Hematopoietic multipotent progenitor cell treated with erythropoietin and hydrocortisone succinate and interleukin-3 and kit ligand, for 15 days (in vitro differentiated cells): ENCODE measurements around the gene ASCC2.

ENCODE experiments used
- DNase-seq: peaks from one replicate; pipeline ENCODE4 v3.0.0-alpha.2; 2015; ENCODE audit warnings: low spot score

The ASCC2 gene

DNA sequence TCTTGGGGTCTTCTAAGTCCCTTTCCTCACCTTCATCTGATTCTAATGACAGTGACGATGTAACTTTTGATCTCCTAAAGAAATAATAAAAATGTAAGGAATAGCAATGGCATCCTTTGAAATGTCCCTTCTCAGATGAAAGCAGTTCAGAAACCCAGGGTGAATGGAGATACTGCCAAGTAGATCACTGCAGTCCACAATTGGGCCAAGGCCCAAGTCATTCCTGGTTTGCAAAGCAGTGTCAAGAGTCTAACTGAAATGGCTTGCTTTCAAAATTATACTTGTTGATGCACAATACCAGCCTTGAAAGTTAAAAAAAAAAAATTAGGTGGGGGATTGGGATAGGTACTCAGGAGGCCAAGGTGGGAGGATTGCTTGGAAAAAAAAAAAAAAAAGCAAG, 20.4 kb downstream of the ASCC2 start:
- DNase-seq = no peak

DNA sequence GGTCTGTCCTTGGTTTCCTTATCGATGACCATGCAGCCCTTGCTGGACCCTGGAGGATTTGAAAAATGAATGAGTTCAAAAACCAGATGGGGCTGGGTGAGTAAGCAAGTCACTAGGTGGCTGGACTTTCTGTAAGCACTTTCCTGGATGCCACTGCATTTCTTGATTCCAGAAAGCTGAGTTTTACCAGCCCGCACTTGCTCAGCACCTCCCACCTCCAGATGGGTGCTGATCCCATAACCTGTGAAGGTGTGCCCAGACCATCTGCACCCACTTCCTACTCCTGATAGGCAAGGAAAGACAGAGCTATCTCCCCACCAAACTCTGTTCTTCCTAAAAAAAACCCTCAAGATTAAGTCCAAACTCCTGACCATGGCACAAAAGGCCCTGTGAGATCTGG, 21.1 kb downstream of the ASCC2 start:
- DNase-seq = no peak

DNA sequence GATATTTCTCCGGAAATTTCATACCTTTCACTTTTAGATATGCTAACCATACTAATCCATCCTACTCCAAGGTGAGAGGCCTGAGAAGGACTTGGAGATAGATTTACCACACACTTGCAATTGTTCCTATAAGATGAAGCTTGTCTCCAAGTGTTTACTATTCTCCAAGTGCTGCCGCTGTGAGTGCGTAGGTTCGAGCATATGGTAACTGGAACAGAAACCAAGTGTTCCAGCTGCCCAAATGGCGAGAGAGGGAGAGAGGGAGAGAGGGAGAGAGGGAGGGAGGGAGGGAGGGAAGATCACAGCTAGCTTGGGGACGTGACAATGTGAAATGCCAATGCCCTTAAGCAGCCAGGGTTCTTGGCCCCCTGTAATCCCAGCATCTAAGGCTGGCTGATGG, 21.5 kb downstream of the ASCC2 start:
- no peak for DNase-seq

DNA sequence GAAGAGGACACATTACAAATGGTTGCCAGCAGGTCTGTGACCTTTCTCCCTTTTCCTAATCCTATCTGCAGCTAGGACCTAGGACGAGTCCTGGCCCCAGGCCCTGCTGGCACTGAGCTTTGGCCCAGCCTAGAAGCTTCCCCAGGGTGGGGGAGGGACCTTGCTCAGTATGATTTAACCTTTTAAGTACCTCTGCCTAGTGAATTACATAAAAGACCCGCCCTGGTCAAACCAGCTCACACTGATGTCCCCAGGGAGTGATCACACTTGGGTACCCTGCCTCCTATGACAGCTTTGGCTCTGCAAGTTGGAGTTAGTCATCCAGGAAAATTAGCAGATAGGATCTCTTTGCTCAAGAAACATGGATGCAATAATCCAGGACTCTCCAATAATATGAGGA, 21.9 kb downstream of the ASCC2 start:
- no peak for DNase-seq

DNA sequence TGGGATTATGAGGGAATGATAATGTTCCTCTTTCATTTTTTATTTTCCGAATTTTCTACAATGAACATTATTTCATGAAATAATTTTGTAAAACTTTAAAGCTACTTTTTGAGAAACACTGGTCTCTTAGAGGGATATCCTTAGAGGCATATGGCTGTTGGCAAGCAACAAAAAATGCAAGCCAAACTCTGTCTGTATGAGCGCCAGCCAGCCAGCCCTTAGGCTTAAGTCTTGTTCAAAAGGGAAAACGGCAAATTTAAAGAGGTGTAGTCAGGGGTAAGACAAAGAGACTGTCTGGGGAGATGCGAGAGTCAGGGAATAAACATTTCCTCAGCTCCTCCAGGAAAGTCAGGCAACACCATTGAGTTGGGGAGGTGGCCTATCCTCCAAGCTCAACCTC, 22.5 kb downstream of the ASCC2 start:
- no peak for DNase-seq

DNA sequence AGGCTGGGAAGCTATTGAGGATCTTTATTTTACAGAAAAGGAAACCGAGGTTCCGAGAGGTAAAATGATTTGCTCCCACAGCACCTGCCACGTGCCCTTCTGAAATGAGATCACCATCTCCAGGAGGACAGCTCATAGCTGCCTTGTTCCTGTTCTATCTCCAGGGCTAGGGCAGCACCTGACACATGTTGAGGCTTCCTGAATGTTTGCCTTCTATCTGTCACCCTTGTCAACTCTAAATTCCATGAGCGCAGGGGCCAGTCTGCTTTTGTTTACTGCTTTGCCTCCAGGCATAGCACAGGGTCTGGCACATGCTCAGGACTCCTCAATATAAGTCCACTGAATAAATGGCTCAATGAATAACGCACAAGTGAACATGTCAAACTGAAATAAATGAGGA, 24.1 kb downstream of the ASCC2 start:
- DNase-seq = no peak

DNA sequence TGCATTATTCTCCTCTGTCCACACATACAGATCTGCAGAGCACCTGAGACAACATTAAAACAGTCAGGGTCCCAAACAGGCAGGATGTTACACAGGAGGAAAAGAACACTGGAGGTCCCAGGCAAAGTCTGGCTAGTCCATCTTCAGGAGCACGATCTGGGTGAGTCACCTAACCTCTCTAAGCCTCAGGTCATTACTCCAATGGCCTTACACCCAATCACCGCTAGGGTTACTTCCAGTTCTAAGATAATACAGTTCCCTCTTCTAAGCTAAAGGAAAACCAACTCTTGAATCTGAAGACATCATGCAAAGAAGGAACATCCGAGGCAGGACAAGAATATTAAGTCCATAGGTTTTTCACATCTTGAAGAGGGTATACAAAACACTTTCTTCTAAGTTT, 24.5 kb downstream of the ASCC2 start:
- peak; percentile 38 for DNase-seq

DNA sequence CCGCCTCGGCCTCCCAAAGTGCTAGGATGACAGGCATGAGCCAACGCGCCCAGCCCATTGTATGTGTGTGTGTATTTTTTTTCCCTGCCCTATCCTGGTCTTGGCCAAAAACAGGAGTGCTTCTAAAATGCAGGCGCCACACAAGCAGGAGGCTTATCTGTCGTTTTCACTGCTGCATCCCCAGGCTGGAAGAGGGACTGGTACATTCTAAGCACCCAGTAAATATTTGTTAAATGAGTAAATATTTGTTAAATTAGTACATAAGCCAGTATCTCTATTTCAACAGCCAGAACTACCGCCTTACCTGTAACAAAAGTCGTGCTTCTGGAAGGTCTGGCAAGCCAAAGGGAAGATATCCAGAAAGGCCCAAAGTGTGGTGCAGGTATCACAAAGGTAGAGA, 24.9 kb downstream of the ASCC2 start:
- no peak for DNase-seq

DNA sequence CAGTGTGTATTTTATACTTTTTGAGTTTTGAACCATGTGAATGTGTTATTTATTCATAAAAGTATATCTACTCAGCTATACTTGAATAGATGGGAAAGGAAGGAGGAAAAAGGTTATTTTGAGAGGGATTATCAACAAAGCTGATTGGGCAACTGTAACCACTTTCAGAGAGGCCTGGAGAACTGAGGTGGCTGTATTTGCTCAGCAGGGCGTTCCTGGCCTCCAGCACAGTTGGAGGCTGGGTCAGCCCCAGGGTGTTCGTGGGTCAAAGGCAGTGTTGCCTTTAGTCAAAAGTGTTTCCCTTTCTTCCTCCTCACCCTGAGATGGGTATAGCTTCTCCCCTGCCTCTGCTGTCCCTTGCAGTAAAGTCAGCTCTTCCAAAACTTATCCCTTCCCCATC, 26.7 kb downstream of the ASCC2 start:
- DNase-seq = no peak

DNA sequence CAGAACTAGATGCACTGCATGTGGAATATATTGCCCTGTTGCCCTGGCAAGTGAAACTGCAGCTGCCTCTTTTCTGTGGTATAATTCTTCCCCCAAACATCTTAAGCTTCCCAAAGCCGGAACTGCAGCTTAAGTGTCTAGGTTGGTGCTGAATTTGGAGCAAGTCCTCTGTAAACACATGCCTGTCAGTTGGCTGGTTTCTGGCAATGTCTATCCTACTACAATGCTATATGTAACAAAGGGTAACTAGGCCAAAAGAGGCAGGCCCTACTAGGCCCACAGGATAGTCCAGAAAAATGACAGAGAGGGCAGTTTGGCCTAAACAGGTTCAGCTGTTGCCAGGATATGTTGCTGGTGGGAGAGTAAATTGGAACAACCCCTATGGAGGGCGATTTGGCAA, 27.9 kb downstream of the ASCC2 start:
- no peak for DNase-seq

DNA sequence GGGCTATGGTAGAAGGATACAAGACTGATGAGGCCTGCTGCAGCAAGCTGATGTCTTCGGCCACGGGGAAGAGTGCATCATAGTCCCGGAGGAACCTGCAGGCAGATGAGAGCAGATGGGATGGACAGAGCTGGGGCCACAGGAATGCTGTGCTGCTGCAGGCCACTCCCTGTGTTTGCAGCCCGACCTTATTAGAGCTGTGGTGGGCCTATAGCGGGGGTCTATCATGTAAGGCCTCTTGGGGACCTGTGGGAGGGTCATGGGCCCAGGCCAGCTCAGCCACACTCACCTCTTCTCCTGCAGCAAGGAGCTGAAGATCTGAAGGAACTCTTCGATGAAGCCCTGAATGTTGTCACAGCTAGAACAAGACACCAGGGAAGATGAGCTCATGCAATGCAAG, 31.9 kb downstream of the ASCC2 start:
- no peak for DNase-seq

DNA sequence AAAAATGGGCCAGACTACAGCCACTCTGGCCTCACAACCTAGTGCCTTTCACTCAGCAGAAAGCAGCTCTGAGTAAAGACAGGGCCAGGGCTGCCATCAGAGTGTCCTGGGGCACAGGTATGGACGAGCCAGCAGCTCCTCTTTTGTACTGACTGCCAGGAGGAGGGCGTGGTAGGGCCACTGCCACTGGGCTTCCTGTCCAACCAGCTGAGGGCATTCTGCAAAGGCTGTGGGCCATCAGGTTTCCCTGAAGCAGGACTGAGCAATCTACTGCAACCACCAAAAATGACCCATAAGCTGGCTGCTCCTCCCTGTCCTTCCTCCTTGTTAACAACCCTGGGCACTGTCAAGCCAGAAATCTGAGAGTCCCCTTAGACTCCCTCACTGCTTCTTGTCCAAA, 33.1 kb downstream of the ASCC2 start:
- DNase-seq = no peak

DNA sequence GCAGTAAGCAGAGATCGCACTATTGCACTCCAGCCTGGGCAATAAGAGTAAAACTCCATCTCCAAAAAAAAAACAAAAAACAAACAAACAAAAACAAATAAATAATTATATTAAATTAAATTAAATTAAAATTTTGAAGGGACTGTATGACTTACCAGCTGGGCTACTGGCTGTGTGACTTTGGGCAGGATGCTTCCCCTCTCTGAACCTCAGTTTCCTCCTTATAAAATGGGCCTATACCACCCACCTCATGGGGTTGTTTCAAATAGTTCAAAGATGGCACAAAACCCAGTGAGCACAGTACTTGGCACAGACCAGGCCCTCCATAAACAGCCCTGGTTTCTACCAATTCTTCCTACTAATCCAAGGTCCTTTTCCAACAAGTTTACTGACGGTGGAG, 34.9 kb downstream of the ASCC2 start:
- DNase-seq = no peak

DNA sequence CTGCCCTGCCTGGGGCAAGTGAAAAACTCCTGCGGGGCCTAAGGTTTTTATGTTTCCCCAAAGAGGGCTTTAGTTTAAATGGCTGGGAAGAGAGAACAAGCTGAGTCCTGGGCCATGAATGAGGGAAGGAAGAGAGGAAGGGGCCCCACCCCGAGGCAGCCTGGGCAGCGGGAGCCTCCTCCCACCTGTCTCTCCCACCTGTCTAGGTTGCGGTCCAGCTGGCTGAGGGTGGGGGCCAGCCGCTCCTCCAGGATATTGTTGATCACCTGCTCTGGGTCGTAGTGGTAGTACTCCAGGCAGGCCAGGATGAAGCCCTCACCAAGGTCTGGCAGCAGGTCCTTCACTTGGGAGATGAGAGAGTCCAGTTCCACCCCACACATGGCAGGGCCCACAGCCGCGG, 36.3 kb downstream of the ASCC2 start:
- no peak for DNase-seq

DNA sequence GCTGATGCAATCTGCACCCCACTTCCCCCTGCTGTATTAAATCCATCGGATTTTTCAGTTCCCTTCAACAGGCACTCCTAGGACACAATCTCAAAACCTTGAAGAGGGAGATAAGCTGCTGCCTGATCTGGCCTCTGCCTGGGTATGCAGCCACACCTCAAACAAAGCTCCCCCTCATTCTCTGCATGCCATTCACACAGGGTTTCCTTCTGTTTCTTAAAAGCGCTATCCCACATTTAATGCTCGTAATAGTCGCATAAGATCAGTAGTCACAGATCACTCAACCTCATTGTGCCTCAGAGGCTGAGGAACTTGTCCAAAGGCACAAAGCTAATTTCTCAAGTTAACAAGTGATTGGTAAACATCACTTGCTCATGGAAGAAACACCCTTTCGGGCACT, 36.9 kb downstream of the ASCC2 start:
- no peak for DNase-seq

DNA sequence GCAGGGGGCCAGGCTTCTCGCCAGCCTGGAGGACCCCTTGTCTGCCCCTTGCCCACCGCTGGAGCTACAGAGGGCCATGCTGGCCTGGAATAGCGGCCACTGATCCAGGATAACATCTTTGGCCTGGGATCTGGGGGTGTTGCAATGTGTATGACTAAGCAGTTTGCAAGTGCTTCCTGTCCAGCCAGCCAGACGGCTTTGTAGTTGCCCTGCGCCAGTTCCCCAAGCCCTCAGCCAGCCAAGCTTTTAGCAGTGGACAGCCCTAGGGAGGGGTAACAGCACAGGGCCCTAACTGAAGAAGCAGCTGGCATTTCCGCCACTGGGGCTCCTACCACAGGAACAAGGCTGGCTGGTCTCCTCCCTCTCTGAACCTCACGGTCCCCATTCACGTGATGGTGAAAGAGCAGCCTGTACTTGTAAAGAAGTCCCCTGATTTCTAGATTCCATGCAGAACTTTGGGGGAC, 38.8 kb downstream of the ASCC2 start:
- peak; percentile 16 for DNase-seq

DNA sequence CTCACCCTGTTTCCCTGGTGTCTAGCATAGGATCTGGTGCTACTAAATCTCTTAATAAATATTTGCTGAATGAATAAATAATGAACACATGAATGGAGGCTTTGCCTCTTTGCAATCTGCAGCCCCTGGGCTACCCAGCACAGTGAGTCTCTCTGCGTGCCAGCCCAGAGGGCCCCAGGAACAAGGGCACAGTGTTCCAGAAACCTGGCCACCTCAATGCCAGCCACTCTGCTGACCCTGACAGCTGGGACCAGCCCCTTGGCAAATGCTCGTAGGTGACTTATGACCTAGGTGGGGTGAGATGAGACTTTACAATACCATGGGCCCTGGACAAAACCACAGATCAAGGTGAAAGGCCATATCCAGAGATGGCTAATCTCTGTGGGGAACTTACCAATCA, 39.3 kb downstream of the ASCC2 start:
- no peak for DNase-seq

DNA sequence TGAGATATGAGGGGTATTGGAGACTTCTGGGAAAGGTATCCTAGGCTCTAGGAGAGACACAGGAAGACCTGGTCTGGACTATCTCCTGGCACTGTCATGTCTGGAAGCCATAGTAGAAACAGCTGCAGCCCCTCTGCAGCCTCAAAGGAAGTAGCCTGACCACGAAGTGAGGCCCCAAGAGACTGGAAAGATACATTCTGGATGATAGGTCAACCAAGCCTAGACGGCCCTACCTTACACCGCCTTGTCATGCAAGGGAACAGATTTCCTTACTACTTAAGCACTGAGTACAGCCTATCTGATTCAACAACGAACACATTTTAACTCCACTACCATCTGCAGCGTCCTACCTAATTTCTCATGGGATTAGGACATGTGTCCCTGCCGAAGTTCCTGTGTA, 39.8 kb downstream of the ASCC2 start:
- no peak for DNase-seq

DNA sequence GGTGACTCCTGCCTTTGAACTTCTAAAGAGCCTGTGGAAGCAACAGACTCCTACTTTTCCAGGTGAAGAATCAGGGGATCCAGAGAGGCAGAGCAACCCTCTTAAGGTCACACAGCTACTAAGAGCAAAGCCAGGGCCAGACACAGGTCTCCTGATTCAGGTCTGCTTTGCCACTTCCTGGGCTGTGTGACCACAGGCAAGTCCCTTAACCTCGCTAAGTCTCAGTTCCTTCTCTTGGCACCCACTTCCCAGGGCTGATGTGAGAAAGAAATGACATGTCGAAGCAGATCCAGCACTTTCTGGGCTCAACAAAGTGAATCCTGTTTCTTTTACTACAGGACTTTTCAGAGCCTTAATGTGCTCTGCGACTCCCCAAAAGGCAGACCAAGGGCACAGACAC, 40.7 kb downstream of the ASCC2 start:
- no peak for DNase-seq

DNA sequence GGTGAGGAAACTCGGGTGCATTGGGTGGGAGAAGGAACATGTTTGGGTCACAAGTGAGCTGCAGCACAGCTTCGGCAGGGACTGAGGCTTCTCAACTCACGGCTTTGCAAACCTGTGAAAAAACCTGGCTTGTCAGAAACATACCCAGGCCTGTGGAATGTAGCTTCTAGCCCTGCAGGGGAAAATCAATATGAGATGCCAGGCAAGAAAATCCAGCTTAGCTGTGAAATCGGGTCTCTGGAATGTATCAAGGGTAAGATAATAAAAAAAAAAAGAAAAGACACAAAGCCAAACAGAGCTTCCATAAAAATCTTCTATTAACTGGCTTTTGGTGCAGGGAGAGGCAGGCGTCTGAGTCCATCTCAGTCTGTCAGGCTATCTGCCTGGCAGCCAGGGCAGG, 42.4 kb downstream of the ASCC2 start:
- DNase-seq = no peak

DNA sequence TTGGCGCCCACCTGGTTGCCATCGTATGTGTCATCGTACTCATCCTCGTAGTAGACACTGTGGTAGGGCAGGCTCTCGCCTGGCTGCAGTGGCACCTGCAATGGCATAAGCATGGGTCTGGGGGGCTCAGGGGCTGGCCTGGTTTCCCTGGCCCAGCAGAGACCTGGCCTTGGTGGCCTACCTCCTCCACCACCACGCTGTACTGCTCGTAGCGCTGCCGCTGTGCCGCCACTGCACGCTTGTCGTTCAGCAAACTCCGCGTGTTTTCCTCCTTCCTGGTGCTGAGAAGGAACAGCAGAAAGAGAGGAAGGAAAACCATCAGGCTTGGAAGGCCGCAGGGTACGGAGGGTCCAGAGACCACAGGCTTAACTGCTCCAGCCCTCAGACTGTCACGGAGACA, 44.7 kb downstream of the ASCC2 start:
- no peak for DNase-seq

DNA sequence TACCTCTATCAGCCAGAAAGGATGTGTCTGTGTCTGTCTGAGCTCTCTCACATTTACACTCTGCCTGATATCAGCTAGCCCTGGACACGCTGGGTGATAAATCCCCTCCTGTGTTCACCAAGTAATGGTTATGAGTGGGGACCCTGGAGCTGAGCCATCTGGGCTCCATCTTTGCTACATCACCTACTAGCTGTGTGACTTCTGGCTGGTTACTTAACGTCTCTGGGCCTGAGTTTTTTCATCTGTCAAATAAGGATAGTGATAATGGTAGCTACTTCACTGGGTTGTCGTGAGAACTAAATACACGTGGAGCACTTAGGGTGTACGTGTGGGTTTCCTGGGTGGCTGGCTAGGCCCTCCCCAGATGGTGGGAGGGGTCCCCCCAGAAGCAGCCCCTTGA, 48.0 kb downstream of the ASCC2 start:
- no peak for DNase-seq

DNA sequence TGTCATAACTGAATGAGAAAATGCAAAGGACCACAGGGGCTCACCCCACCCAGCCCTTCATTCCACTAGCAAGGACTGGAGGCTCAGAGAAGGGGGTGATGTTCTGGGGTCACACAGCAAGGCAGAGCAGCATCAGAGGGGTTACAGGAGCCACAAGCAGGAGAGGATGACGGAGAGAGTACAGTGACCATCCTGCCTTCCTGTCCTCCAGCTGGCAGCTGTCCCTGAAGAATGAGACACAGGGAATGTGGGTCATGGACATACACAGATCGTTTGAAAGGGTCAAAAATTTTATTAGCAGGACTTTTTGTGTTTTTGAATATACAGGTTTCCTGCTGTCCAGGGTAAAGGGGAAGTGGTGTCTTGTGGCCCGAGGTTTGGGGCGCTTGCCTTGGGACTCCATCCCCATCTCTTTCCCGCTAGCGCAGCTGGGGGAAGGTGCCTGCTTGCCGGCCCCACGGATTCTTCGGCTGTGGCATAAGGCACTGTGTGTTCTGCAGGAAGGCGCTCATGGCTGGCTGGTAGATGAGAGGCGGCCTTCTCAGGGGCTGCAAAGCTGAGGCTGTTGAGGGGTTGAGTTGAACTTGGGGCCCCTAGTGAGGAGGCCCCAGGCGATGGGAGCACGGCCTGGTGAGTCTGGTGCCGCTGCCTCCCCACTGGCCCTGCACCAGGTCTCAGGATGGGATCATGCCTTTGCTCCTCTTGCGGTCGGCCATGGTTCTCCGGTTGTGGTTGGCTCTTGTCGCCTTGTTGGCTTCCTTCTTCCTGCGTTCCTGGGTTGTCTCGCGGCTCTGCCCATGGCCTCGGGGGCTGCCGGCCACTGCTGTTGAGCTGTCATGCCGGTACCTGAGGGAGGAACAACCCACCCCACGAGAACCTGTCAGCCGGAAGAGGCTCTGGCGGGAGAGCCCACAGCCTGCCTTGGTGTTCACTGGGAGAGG, 49.5 kb downstream of the ASCC2 start:
- DNase-seq = no peak

DNA sequence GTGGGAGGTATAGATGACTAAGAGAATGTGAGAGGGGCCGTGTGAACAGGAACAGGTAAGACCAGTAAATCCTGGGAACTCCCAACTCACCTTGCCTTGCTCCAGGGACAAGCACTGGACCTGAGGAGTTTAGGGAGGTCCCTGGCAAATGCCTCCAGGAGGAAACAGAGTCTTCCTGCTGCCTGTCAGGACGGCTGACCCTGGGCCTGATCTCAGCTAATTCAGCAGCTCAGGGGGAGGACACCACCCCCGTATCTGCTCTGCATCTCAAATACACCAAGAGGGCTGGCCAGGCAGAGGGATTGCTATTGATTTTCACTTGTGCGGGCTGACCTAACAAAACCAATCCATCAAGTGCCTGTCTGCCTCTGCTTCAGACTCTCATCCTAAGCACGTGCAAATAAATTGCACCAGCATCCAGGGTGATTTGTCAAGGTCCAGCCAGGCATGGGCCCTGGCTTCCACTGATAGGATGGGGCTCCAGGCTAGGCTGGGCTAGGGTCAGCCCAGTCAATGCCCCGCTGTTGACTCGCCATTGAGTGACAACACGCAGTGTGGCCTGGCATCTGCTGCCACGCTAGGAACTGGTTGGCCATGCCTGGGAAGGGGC, 50.6 kb downstream of the ASCC2 start:
- DNase-seq = no peak
